GM21447 (cell line): Measurements from ENCODE around the gene IGFBPL1.

ENCODE experiments used
- ATAC-seq: cut with Tn5 transposase; IDR thresholded peaks from one replicate; pipeline ENCODE4 v1.9.1; 2021; ENCODE audit not compliant: unreplicated experiment

Gene IGFBPL1

GRCh38 chr9:38357350-38358114 lies 66.7 kb downstream of the IGFBPL1 start:
- ATAC-seq, result no peak

- ATAC-seq, result no peak
Measured at GRCh38 chr9:38356851-38357250, 67.4 kb downstream of the IGFBPL1 start.
